Upper lobe of left lung (tissue), 6 donors: Measurements from ENCODE around the gene ADARB1. TPM values are rescaled to one million over a fixed set of nuclear protein-coding genes. Genes with fewer than 3 reads are reported as not detected.

Source experiments
- ATAC-seq, 2 donors: fragments of 200-7000 bp; cut with Tn5 transposase; one replicate each; pipeline ENCODE4 v1.9.1; 2022; ENCODE audit warnings: mild to moderate bottlenecking in 2 of 2, moderate library complexity in 2 of 2; ENCODE audit not compliant: low FRiP score in 2 of 2
- DNase-seq, 2 donors: peaks; one replicate each; pipeline ENCODE4 v3.0.0-alpha.2; 2019 to 2020
- H3K27ac ChIP-seq, 4 donors: fragments of 200-600 bp; sonication (generic); one replicate each; pipeline ENCODE4 v1.5.1; 2016 to 2019
- H3K27me3 ChIP-seq, 4 donors: fragments of 200-600 bp; sonication (generic); one replicate each; pipeline ENCODE4 v1.5.1; 2017 to 2019
- H3K36me3 ChIP-seq, 4 donors: fragments of 200-600 bp; sonication (generic); one replicate each; pipeline ENCODE4 v1.5.1; 2016 to 2019
- H3K4me1 ChIP-seq, 4 donors: fragments of 200-600 bp; sonication (generic); one replicate each; pipeline ENCODE4 v1.5.1; 2018 to 2019
- H3K4me3 ChIP-seq, 4 donors: fragments of 200-600 bp; sonication (generic); one replicate each; pipeline ENCODE4 v1.5.1; 2017 to 2019; ENCODE audit warnings: mild to moderate bottlenecking in 2 of 4, moderate library complexity in 1 of 4
- H3K9me3 ChIP-seq, 4 donors: fragments of 200-600 bp; sonication (generic); one replicate each; pipeline ENCODE4 v1.5.1; 2018 to 2019
- CTCF ChIP-seq, 6 experiments: fragments of 450-650 bp in 4 of 6; fragments of 200-600 bp in 2 of 6; sonication (generic) in 2 of 6; IDR thresholded peaks; one replicate each; pipeline ENCODE4 v1.5.1; 2016 to 2019; ENCODE audit warnings: antibody characterized with exemption in 6 of 6
- EP300 ChIP-seq, 4 donors: sonication (generic); formaldehyde crosslinking; IDR thresholded peaks; one replicate each; pipeline ENCODE4 v1.5.1; 2017; ENCODE audit warnings: antibody characterized with exemption in 4 of 4, control low read depth in 2 of 4
- POLR2A ChIP-seq, 4 donors: fragments of 450-650 bp; IDR thresholded peaks; one replicate each; pipeline ENCODE4 v1.5.1; 2016 to 2017; ENCODE audit warnings: antibody characterized with exemption in 4 of 4, mild to moderate bottlenecking in 2 of 4
- POLR2AphosphoS5 ChIP-seq, 2 donors: sonication (generic); formaldehyde crosslinking; IDR thresholded peaks; one replicate each; pipeline ENCODE4 v1.5.1; 2017; ENCODE audit warnings: antibody characterized with exemption in 2 of 2
- WGBS, 2 donors: methylation state at CpG; one replicate each; pipeline ENCODE4 v1.1.5; 2017 to 2018; 5-methylcytosine and 5-hydroxymethylcytosine counted together
- total RNA-seq, 6 donors: library from RNA; depleted of rRNA in 4 of 6; stranded (reverse); fragments of >200 nt in 4 of 6; gene quantifications; one replicate each; pipeline versions ENCODE4 v1.1.0 to v1.2.1, GENCODE V29; 2016 to 2021
- donor health status: DM: no; HTN: no; CAD: no; lungs with moderate emphysema.
- donor health status: DM: no; HTN: yes; CAD: no; lungs with severe emphysema.

ADARB1 gene
- total RNA-seq, 6 donors from 2014 or later: 26.5 to 94.3 (median 42.4) TPM

GRCh38 chr21:45199201-45199600 is 124.8 kb downstream of the ADARB1 start:
- Histone ChIP-seq H3K4me3 (no peak overlapping the region), H3K27ac (no peak overlapping the region), H3K27me3 (no peaks in the 10 kb centered on the region), H3K36me3 (peaks cover 0 to 34% (median 8%) of the 10 kb centered on the region in 4 donors), H3K4me1 (peaks cover 0 to 6% (median 0%) of the 10 kb centered on the region in 4 donors), H3K9me3 (no peaks in the 10 kb centered on the region)
- DNase-seq (no peak), ATAC-seq (no peak)
- 92 to 95% methylated on average over 7 of the region's 7 CpGs for WGBS, 2 donors
- TF ChIP-seq POLR2A (IDR thresholded peaks at IDR 0.05) (no peak), EP300 (IDR thresholded peaks at IDR 0.05) (no peak), CTCF (IDR thresholded peaks at IDR 0.05) (no peak), POLR2AphosphoS5 (IDR thresholded peaks at IDR 0.05) (no peak)

- H3K27me3 ChIP-seq: no peaks in the 10 kb centered on the region
- H3K36me3 ChIP-seq: peaks cover 0 to 42% (median 13%) of the 10 kb centered on the region in 4 donors
- ATAC-seq (no peak), DNase-seq (no peak)
- H3K4me3 ChIP-seq: no peak overlapping the region
- peaks cover 0 to 6% (median 0%) of the 10 kb centered on the region in 4 donors for H3K4me1 ChIP-seq
- no peaks in the 10 kb centered on the region for H3K9me3 ChIP-seq
- no peak overlapping the region for H3K27ac ChIP-seq
- WGBS, 2 donors: 92 to 97% methylated on average over 8 of the region's 8 CpGs
- no peak for TF ChIP-seq EP300 (IDR thresholded peaks at IDR 0.05)
Measured at GRCh38 chr21:45200031-45200430, 125.7 kb downstream of the ADARB1 start.

DNA sequence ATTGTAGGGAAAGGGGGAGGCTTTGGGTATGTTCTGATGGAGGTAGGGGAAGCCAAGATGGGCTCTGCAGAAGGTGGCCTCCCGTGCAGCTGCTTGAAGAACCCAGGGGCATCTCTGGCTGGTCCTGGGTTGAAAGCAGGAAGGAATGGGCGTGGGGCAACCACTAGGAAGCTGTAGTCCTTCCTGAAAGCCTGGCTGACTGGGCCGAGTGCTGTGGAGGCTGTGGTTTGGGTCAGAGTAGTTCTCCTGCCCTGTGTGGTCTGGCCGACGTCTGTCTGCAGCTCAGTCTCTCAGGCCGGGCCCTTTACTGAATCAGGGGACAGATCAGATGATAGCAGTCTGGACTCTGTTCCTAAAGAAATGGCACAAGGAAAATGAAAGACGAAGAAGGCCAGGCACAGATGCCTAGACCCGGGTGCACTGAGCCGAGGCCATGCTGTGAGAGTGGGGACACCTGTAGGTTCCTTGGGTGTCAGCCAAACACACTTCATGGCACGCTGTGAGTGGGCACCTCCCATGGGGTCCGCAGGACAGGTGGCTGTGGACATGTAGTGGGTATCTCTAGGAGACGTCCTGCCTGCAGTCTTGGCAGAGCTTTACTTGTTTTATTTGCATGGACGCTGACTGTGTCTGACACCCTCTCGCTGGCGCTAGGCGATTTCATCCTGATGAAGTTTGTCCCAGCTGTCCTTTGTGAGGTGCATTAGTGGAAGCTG is 126.4 kb downstream of the ADARB1 start:
- Histone ChIP-seq H3K9me3 (no peaks in the 10 kb centered on the region), H3K27ac (no peak overlapping the region), H3K4me1 (peaks cover 0 to 6% (median 0%) of the 10 kb centered on the region in 4 donors), H3K4me3 (no peak overlapping the region), H3K36me3 (peaks cover 0 to 49% (median 19%) of the 10 kb centered on the region in 4 donors), H3K27me3 (no peaks in the 10 kb centered on the region)
- 60 to 63% methylated on average over 11 to 16 of the region's 16 CpGs for WGBS, 2 donors
- DNase-seq (no peak), ATAC-seq (peak; percentile 9 to 35)
- TF ChIP-seq EP300 (IDR thresholded peaks at IDR 0.05) (no peak), POLR2A (IDR thresholded peaks at IDR 0.05) (no peak), CTCF (IDR thresholded peaks at IDR 0.05) (no peak), POLR2AphosphoS5 (IDR thresholded peaks at IDR 0.05) (no peak)

DNA sequence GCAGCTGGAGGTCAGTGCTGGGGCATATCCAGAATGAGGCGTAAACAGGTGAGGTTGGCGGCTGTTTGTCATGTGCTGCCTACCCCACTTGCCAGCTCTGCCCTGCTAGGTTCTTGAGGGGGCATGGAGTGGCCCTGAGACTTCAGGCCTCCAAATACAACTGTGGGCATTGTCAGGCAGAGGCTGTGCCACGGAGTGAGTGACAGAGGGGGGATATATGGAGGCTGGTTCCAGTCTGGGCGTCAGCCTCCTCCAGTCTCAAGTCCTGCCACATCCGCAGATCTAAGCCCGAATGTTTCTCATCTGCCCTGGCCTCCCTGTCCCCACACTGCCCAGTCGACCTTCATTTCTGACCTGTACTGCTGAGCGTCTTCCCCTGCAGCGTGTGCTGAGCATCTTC is 128.0 kb downstream of the ADARB1 start:
- peaks cover 0 to 6% (median 0%) of the 10 kb centered on the region in 4 donors for H3K4me1 ChIP-seq
- H3K36me3 ChIP-seq: peaks cover 0 to 55% (median 20%) of the 10 kb centered on the region in 4 donors
- H3K27ac ChIP-seq: no peak overlapping the region
- ATAC-seq (no peak), DNase-seq (no peak)
- H3K27me3 ChIP-seq: no peaks in the 10 kb centered on the region
- TF ChIP-seq CTCF (IDR thresholded peaks at IDR 0.05) (no peak), POLR2AphosphoS5 (IDR thresholded peaks at IDR 0.05) (no peak), POLR2A (IDR thresholded peaks at IDR 0.05) (no peak), EP300 (IDR thresholded peaks at IDR 0.05) (no peak)
- WGBS, 2 donors: 93 to 98% methylated on average over 8 to 9 of the region's 9 CpGs
- H3K4me3 ChIP-seq: no peak overlapping the region
- no peaks in the 10 kb centered on the region for H3K9me3 ChIP-seq

DNA sequence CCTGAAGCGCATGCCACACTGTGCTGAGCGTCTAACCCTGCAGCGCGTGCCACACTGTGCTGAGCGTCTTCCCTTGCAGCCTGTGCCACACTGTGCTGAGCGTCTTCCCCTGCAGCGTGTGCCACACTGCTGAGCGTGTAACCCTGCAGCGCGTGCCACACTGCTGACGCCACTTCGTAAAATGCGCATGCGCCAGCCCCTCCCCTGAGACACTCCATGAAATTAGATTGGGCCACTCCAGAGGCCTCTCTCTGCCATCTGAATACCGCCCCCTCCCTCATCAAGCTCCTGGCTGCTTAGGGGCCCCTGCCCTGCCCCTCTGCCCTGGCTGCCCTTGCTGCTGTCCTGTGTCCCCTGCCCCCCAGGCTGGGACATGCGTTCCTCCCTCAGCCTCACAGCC is 128.5 kb downstream of the ADARB1 start:
- H3K36me3 ChIP-seq: peaks cover 0 to 60% (median 21%) of the 10 kb centered on the region in 4 donors
- DNase-seq (peak in 1 of 2 donors; percentile 42), ATAC-seq (no peak)
- H3K4me3 ChIP-seq: no peak overlapping the region
- 94 to 96% methylated on average over 8 to 16 of the region's 16 CpGs for WGBS, 2 donors
- H3K27ac ChIP-seq: no peak overlapping the region
- no peaks in the 10 kb centered on the region for H3K9me3 ChIP-seq
- TF ChIP-seq POLR2A (IDR thresholded peaks at IDR 0.05): no peak
- no peak for TF ChIP-seq POLR2AphosphoS5 (IDR thresholded peaks at IDR 0.05)
- TF ChIP-seq CTCF (IDR thresholded peaks at IDR 0.05): no peak
- peaks cover 0 to 6% (median 0%) of the 10 kb centered on the region in 4 donors for H3K4me1 ChIP-seq
- no peaks in the 10 kb centered on the region for H3K27me3 ChIP-seq
